HG02943 (cell line): ENCODE measurements around the gene CMSS1.

Experiments
- ATAC-seq: cut with Tn5 transposase; IDR thresholded peaks from one replicate; pipeline ENCODE4 v1.9.1; 2021; ENCODE audit warnings: mild to moderate bottlenecking, low read depth, moderate library complexity; ENCODE audit not compliant: unreplicated experiment

CMSS1 gene

GRCh38 chr3:100009276-100010086, 191.8 kb downstream of the CMSS1 start:
- ATAC-seq: no peak

GRCh38 chr3:100010087-100010417, 192.4 kb downstream of the CMSS1 start:
- ATAC-seq: no peak

- no peak for ATAC-seq
These were observed 201.1 kb downstream of the CMSS1 start for GRCh38 chr3:100018806-100019205.

GRCh38 chr3:100019719-100020118, 202.1 kb downstream of the CMSS1 start:
- ATAC-seq: no peak

- no peak for ATAC-seq
These were observed 203.4 kb downstream of the CMSS1 start for GRCh38 chr3:100020876-100021644.

GRCh38 chr3:100022506-100022905, 204.8 kb downstream of the CMSS1 start:
- no peak for ATAC-seq

- ATAC-seq: no peak
These were observed 205.5 kb downstream of the CMSS1 start for GRCh38 chr3:100023150-100023549.

GRCh38 chr3:100023595-100023994, 205.9 kb downstream of the CMSS1 start:
- ATAC-seq: no peak

GRCh38 chr3:100024520-100025303, 207.1 kb downstream of the CMSS1 start:
- no peak for ATAC-seq

GRCh38 chr3:100027321-100027720, 209.7 kb downstream of the CMSS1 start:
- ATAC-seq: no peak

GRCh38 chr3:100029052-100029451, 211.4 kb downstream of the CMSS1 start:
- ATAC-seq: no peak

GRCh38 chr3:100029689-100030088, 212.0 kb downstream of the CMSS1 start:
- no peak for ATAC-seq

- no peak for ATAC-seq
These were observed 212.7 kb downstream of the CMSS1 start for GRCh38 chr3:100030346-100030745.

GRCh38 chr3:100030914-100031425, 213.3 kb downstream of the CMSS1 start:
- ATAC-seq: no peak

- no peak for ATAC-seq
These were observed 214.6 kb downstream of the CMSS1 start for GRCh38 chr3:100032243-100032642.

- no peak for ATAC-seq
These were observed 215.5 kb downstream of the CMSS1 start for GRCh38 chr3:100033184-100033583.

GRCh38 chr3:100033903-100034471, 216.3 kb downstream of the CMSS1 start:
- no peak for ATAC-seq

GRCh38 chr3:100039075-100039474, 221.4 kb downstream of the CMSS1 start:
- no peak for ATAC-seq

- ATAC-seq: no peak
These were observed 223.0 kb downstream of the CMSS1 start for GRCh38 chr3:100040451-100041225.

- no peak for ATAC-seq
These were observed 223.7 kb downstream of the CMSS1 start for GRCh38 chr3:100041328-100041749.
